ENCODE measurements around the gene MARCHF6.

DNA sequence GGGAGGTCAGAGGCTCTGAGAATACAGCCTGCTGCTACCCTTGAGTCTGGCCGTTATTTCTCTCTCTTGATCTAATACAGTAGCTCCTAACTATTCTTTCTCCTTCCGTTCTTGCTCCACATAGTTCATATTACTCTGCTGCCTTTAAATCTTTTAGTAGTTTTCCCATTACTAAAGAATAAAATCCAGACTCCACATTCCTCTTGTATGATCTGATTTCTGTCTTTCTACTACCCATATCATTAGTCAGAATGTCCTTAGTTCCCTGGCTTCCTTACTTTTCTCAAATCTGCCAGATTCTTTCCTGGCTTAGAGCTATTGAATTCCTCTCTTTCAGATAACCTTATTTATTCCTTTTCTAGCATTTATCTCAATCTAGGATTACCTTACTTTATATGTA, 40.0 kb downstream of the MARCHF6 start:
- no peak for TF ChIP-seq POLR2A (IDR thresholded peaks at IDR 0.05)
- TF ChIP-seq, protein P1, sequence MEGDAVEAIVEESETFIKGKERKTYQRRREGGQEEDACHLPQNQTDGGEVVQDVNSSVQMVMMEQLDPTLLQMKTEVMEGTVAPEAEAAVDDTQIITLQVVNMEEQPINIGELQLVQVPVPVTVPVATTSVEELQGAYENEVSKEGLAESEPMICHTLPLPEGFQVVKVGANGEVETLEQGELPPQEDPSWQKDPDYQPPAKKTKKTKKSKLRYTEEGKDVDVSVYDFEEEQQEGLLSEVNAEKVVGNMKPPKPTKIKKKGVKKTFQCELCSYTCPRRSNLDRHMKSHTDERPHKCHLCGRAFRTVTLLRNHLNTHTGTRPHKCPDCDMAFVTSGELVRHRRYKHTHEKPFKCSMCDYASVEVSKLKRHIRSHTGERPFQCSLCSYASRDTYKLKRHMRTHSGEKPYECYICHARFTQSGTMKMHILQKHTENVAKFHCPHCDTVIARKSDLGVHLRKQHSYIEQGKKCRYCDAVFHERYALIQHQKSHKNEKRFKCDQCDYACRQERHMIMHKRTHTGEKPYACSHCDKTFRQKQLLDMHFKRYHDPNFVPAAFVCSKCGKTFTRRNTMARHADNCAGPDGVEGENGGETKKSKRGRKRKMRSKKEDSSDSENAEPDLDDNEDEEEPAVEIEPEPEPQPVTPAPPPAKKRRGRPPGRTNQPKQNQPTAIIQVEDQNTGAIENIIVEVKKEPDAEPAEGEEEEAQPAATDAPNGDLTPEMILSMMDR (IDR thresholded peaks at IDR 0.05 in 8 of 11, conservative IDR thresholded peaks at IDR 0.05 in 3 of 11), result no peak
